Measurements from ENCODE around the gene LSAMP. TPM values are rescaled to one million over a fixed set of nuclear protein-coding genes. Genes with fewer than 3 reads are reported as not detected.

Gene LSAMP
- total and polyA plus RNA-seq, 2 of the 13 experiments (the other 11 are each of a cell fraction or from before 2014, with no cell fraction given), result not detected

DNA sequence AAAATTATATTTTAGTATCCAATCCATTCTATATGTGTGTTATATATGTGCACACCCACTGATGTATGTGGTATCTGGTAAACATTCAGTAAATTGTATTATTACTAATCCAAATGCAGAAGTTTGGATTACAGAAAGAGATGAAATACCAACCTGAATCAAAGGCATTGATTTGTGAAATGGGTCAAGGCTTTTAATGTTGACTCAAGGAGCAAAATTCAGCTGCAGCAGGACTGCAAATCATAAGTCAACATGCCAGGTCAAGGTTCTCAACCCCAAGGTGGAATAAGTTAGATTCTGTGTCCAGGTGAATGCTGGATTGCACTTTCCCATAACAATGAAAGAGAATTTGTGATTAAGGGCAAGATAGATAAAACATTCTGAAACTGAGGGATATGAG is 631.3 kb downstream of the LSAMP start (continued):
- peak in 1 of 2 experiments; percentile 83; a peak in 2 of 4 replicates for TF ChIP-seq EP300 (IDR thresholded peaks at IDR 0.05; ENCODE audit: low read depth in 2 of 2, low read length in 2 of 2)
- no peak for TF ChIP-seq EP300 (CRISPR knock-in tag; IDR thresholded peaks at IDR 0.05; ENCODE audit: borderline replicate concordance)
- TF ChIP-seq ZNF615 (CRISPR knock-in tag; IDR thresholded peaks at IDR 0.05; ENCODE audit: borderline replicate concordance), result no peak
- TF ChIP-seq HDAC6 (IDR thresholded peaks at IDR 0.05; ENCODE audit: low read depth, low read length), result no peak
- peak; percentile 46; the same call in 1 of the 2 replicates for TF ChIP-seq TCF7 (IDR thresholded peaks at IDR 0.05; ENCODE audit: low read depth)
- TF ChIP-seq, protein P1, sequence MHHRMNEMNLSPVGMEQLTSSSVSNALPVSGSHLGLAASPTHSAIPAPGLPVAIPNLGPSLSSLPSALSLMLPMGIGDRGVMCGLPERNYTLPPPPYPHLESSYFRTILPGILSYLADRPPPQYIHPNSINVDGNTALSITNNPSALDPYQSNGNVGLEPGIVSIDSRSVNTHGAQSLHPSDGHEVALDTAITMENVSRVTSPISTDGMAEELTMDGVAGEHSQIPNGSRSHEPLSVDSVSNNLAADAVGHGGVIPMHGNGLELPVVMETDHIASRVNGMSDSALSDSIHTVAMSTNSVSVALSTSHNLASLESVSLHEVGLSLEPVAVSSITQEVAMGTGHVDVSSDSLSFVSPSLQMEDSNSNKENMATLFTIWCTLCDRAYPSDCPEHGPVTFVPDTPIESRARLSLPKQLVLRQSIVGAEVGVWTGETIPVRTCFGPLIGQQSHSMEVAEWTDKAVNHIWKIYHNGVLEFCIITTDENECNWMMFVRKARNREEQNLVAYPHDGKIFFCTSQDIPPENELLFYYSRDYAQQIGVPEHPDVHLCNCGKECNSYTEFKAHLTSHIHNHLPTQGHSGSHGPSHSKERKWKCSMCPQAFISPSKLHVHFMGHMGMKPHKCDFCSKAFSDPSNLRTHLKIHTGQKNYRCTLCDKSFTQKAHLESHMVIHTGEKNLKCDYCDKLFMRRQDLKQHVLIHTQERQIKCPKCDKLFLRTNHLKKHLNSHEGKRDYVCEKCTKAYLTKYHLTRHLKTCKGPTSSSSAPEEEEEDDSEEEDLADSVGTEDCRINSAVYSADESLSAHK (CRISPR knock-in tag; IDR thresholded peaks at IDR 0.05; ENCODE audit: borderline replicate concordance), result no peak
- TF ChIP-seq HNF4A (CRISPR knock-in tag; IDR thresholded peaks at IDR 0.05), result peak; percentile 72
- no peak for TF ChIP-seq SRSF4 (IDR thresholded peaks at IDR 0.05; ENCODE audit: low read depth, low read length, poor library complexity, severe bottlenecking)
- no peak for TF ChIP-seq ASH2L (IDR thresholded peaks at IDR 0.05; ENCODE audit: insufficient read length, low read depth, low read length)
- TF ChIP-seq ZEB1 (IDR thresholded peaks at IDR 0.05; ENCODE audit: insufficient replicate concordance, low read depth), result peak; percentile 55
- peak; percentile 50; the same call in 1 of the 2 replicates for TF ChIP-seq RCOR2 (CRISPR knock-in tag; IDR thresholded peaks at IDR 0.05)
- no peak for TF ChIP-seq ZNF777 (CRISPR knock-in tag; IDR thresholded peaks at IDR 0.05)
- peak; percentile 80 to 94 for TF ChIP-seq NR2F1 (CRISPR knock-in tag; IDR thresholded peaks at IDR 0.05)
- TF ChIP-seq ZNF550 (CRISPR knock-in tag; IDR thresholded peaks at IDR 0.05; ENCODE audit: borderline replicate concordance), result no peak
- TF ChIP-seq BCL6 (CRISPR knock-in tag; IDR thresholded peaks at IDR 0.05), result peak; percentile 63; the same call in 1 of the 2 replicates
- no peak for TF ChIP-seq SOX13 (IDR thresholded peaks at IDR 0.05)
- peak in 1 of 2 experiments; percentile 48; a peak in 1 of 4 replicates for TF ChIP-seq SOX13 (CRISPR knock-in tag; conservative IDR thresholded peaks at IDR 0.05 in 1 of 2, IDR thresholded peaks at IDR 0.05 in 1 of 2)
- peak; percentile 69 for TF ChIP-seq RARA (CRISPR knock-in tag; IDR thresholded peaks at IDR 0.05)
- no peak for TF ChIP-seq CENPT (CRISPR knock-in tag; IDR thresholded peaks at IDR 0.05; ENCODE audit: low read depth)
- TF ChIP-seq FOXJ3 (CRISPR knock-in tag; IDR thresholded peaks at IDR 0.05; ENCODE audit: borderline replicate concordance), result 0 out of 2 replicates have a peak, but pooled peaks have one; percentile 4
- peak; percentile 77 for TF ChIP-seq GATAD2A (CRISPR knock-in tag; IDR thresholded peaks at IDR 0.05)
- peak; percentile 66 for TF ChIP-seq HNF4G (IDR thresholded peaks at IDR 0.05; ENCODE audit: borderline replicate concordance, low read depth, low read length)
- no peak for TF ChIP-seq HNF4G (CRISPR knock-in tag; IDR thresholded peaks at IDR 0.05; ENCODE audit: borderline replicate concordance, low read depth)
- TF ChIP-seq TEAD3 (CRISPR knock-in tag; optimal IDR thresholded peaks at IDR 0.05; ENCODE audit: borderline replicate concordance), result peak; percentile 44
- 0 out of 2 replicates have a peak, but pooled peaks have one; percentile 32 for TF ChIP-seq HDAC1 (CRISPR knock-in tag; IDR thresholded peaks at IDR 0.05)
- TF ChIP-seq ZNF326 (CRISPR knock-in tag; IDR thresholded peaks at IDR 0.05; ENCODE audit: borderline replicate concordance), result no peak
- no peak for TF ChIP-seq SNRNP70 (IDR thresholded peaks at IDR 0.05; ENCODE audit: low read depth, low read length)
- no peak for TF ChIP-seq ZNF567 (CRISPR knock-in tag; IDR thresholded peaks at IDR 0.05; ENCODE audit: borderline replicate concordance)
- no peak for TF ChIP-seq MBNL3 (CRISPR knock-in tag; conservative IDR thresholded peaks at IDR 0.05)
- TF ChIP-seq FOXA1 (IDR thresholded peaks at IDR 0.05), result no peak
- TF ChIP-seq FOXA1 (CRISPR knock-in tag; IDR thresholded peaks at IDR 0.05), result peak; percentile 82
- peak; percentile 19; the same call in 1 of the 2 replicates for TF ChIP-seq HDAC2 (CRISPR knock-in tag; IDR thresholded peaks at IDR 0.05)

Measured in HepG2 (cell line).